HG03095 (cell line): ENCODE data around the gene CACNA1B.

Experiments used
- ATAC-seq: cut with Tn5 transposase; IDR thresholded peaks from one replicate; pipeline ENCODE4 v1.9.1; 2021; ENCODE audit warnings: moderate library complexity; ENCODE audit not compliant: unreplicated experiment

CACNA1B gene

DNA sequence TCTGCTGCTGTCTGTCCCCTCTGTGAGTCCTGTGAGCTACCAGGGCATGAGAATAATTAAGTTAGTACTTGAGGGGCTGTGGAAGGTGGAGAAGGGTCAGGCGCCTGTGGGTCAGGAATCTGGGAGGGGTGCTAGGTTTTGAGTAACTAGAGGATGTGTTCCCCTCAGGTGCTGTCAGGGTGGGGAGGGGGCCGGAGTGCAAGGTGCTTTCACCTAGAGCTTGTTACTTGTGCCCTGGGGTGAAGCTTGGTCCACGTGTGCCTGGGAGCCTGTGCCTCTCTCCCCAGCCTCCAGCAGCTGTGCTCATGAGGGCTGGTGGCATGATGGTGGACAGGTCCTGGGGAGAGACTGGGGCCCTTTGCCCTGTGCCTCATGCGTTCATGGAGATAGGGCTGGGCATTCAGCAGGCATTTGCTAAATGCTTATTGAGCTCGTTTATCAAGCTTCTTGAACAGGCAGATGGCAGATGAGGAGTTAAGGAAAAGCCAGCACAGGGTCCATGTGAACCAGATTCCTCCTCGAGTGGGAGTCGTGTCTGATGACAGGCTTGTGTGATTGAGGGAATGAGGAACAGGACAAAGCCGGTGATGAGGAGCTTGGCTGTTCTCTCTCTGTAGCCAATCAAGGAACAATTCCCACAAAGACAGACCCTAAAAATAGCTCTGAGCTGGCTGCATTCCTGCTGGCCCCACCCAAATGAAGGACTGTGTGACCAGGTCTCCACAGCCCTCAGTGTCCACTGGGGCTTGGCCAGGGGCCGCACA is 40.9 kb downstream of the CACNA1B start:
- no peak for ATAC-seq

- no peak for ATAC-seq
Observed at GRCh38 chr9:137919095-137919465, 41.5 kb downstream of the CACNA1B start.

DNA sequence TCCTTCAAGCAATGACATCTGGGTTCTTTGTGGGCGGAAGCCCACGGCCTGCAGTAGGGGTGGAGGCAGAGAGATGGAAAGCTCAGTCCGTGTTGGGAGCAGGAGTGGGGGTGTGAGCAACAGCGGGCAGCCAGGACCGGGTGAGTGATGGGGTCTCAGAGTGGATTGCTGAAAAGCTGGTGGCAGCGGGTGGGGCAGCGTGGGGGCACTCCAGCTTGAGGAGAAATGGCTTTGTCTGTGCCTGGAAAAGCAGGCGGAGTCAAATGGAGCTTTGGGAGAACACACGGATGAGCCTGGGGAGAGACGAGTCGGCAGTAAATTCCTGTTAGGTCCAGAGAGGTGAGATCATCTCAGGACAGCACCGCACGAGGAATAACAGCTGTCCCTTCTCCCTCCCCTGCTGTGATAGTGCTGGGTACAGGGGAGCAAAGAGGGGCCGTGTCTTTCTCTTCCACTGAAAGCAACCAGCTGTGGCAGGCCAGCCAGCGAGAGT is 42.1 kb downstream of the CACNA1B start:
- ATAC-seq, result no peak

DNA sequence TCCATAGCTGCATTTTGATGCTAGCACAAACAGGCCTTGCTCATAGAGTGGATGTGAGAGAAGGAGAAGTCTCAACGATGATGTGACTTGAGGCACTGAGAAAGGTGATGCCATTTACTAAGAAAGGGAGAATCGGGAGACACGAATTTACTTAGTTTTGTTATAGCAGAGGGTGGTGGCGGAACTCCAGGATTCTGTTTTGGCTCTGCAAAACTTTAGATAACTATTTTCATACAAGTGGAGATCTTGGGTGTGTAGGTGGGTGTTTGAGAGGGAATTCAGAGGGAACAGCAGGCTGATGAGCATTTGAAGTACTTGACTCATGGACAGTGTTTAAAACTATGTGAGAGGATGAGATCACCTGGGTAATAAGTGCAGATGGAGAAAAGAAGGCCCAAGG is 43.2 kb downstream of the CACNA1B start:
- no peak for ATAC-seq

DNA sequence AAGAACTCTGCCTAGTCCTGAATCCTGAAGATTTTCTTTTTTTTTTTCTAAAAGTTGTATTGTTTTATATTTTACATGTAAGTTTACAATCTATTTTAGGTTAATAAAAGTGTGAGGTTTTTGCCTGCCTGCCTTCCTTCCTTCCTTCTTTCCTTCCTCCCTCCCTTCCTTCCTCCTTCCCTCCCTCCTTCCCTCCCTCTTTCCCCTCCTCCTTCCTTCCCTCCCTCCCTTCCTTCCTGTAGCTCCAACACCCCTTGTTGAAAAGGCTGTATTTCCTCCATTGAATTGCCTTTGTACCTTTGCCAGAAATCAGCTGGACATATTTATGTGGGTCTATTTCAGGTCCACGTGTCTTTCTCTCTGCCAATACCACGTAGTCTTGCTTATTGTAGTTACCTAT is 46.6 kb downstream of the CACNA1B start:
- ATAC-seq, result no peak

- ATAC-seq, result no peak
Observed at GRCh38 chr9:137924761-137925369, 47.3 kb downstream of the CACNA1B start.

- no peak for ATAC-seq
Observed at GRCh38 chr9:137943655-137944054, 66.1 kb downstream of the CACNA1B start.

DNA sequence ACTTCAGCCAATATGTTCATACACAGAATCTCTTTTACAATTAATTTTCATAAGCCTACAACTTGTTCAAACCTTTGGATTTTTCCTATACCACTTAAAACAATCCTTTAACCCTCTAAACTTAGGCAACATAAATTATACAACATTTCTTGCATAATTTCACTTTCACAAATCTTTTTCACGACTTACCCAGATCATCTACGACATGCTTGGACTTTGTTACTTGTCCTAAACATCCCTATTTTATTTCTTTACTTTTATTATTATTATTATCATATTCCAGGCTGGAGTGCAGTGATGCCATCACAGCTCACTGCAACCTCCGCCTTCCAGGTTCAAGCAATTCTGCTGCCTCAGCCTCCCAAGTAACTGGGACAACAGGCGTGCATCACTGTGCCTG is 68.0 kb downstream of the CACNA1B start:
- no peak for ATAC-seq

DNA sequence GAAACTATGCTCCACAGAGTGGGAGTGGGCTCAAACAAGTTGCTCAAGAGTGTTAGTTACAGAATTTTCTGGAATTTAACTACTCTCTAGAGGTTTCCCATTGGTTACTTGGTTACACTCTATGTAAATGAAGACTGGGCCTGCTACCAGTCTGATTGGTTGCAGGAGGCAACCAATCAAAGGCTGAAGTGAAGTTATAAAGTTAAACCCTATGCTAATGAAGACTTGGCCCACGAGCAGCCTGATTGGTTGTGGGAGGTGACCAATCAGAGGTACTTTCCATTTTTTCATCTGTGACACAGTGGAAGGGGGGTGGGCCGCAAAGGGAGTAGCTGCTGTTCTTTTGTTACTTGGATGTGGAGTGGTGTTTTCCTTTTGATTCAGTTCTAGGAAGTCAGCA is 69.4 kb downstream of the CACNA1B start:
- ATAC-seq, result no peak

DNA sequence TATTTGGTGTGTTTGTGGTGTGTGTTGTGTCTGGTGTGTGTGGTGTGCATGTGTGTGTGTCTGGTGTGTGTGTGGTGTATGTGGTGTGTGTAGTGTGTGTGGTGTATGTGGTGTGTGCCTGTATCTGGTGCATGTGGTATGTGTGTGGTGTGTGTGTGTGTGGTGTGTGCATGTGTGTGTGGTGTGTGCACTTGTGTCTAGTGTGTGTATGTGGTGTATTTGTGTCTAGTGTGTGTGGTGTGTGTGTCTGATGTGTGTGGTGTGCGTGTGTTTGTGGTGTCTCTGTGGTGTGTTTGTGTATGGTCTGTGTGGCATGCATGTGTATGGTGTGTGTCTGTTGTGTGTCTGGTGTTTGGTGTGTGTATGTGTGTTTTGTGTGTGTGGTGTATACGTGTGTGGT is 71.1 kb downstream of the CACNA1B start:
- no peak for ATAC-seq

- no peak for ATAC-seq
Observed at GRCh38 chr9:137949260-137949659, 71.7 kb downstream of the CACNA1B start.

- ATAC-seq, result no peak
Observed at GRCh38 chr9:137951107-137951506, 73.5 kb downstream of the CACNA1B start.

- no peak for ATAC-seq
Observed at GRCh38 chr9:137951597-137952490, 74.3 kb downstream of the CACNA1B start.

GRCh38 chr9:137952976-137953666 is 75.5 kb downstream of the CACNA1B start:
- ATAC-seq, result no peak

GRCh38 chr9:137953683-137954438 is 76.3 kb downstream of the CACNA1B start:
- no peak for ATAC-seq

GRCh38 chr9:137955224-137955570 is 77.6 kb downstream of the CACNA1B start:
- no peak for ATAC-seq

DNA sequence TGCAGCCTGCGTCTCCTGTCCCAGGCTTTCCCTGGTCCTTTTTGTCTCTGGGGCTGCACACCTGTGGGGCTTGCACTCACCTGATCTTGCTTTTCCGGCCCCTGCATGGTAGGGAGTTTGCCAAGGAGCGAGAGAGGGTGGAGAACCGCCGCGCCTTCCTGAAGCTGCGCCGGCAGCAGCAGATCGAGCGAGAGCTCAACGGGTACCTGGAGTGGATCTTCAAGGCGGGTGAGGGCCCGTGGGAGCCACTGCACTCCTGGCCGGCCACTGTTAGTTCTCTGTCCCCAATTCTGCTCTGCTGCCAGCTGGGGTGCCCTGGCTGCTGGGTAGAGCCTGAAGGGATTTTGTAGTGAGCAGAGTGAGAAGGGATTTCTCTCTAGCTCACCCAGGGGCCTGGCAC is 78.0 kb downstream of the CACNA1B start:
- ATAC-seq, result no peak

DNA sequence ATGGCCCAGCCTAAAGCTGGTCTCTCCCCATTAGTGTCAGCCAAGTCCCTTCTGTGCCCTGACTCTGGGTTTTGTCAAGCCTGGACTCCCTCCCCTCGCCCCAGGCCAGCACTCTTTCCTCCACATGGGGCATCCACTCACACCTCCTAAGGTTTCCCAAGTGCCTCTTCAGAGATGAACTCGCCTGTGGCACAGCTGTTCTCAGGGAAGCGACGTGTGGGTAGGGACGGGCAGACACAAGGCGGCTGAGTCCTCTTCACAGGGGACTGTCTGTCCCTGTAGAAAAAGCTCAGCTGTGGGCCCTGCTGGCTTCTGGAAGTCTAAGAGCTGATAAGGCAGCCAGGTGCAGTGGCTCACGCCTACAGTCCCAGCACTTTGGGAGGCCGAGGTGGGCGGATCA is 78.5 kb downstream of the CACNA1B start:
- ATAC-seq, result no peak

GRCh38 chr9:137956688-137957385 is 79.3 kb downstream of the CACNA1B start:
- no peak for ATAC-seq
